Effector memory CD8-positive, alpha-beta T cell (primary cell): ENCODE data around the gene PXT1.
"Not testable (repeated sequence)": the region's sequence is repeated elsewhere in the genome, so short reads cannot be mapped to it uniquely, and the experiment has no call there.

Experiments used
- ATAC-seq: fragments of 150-1000 bp; cut with Tn5 transposase; replicated peaks from 2 replicates; pipeline ENCODE4 v1.10.0; 2021; ENCODE audit warnings: mild to moderate bottlenecking, moderate library complexity
- DNase-seq, 3 experiments: peaks; one replicate each; pipeline ENCODE4 v3.0.0; 2021
- H3K27ac Mint-ChIP-seq, 2 donors: one replicate each; pipeline ENCODE4 v1.8.0; 2022; ENCODE audit warnings: mild to moderate bottlenecking in 2 of 2, mixed read lengths in 2 of 2, moderate library complexity in 2 of 2
- H3K27me3 Mint-ChIP-seq, 2 donors: one replicate each; pipeline ENCODE4 v1.8.0; 2022; ENCODE audit warnings: mixed read lengths in 2 of 2
- H3K36me3 Mint-ChIP-seq: one replicate; pipeline ENCODE4 v1.8.0; 2022; ENCODE audit warnings: mild to moderate bottlenecking, moderate library complexity, mixed read lengths; ENCODE audit not compliant: insufficient read depth
- H3K4me1 Mint-ChIP-seq, 2 donors: one replicate each; pipeline ENCODE4 v1.8.0; 2022; ENCODE audit warnings: low read depth in 2 of 2, mixed read lengths in 2 of 2
- H3K4me3 Mint-ChIP-seq, 2 donors: one replicate each; pipeline ENCODE4 v1.8.0; 2022; ENCODE audit warnings: mild to moderate bottlenecking in 2 of 2, mixed read lengths in 2 of 2, moderate library complexity in 2 of 2
- H3K9me3 Mint-ChIP-seq, 2 donors: one replicate each; pipeline ENCODE4 v1.8.0; 2022; ENCODE audit warnings: mixed read lengths in 2 of 2

PXT1 gene

GRCh38 chr6:36464233-36464632 is 21.6 kb upstream of the PXT1 start:
- Mint-ChIP-seq H3K4me1 (peaks cover 19 to 43% of the 10 kb centered on the region in 2 donors), H3K27ac (peak overlapping the region; percentile 10 to 51), H3K4me3 (no peak overlapping the region)

GRCh38 chr6:36463676-36464075 is 21.0 kb upstream of the PXT1 start:
- Mint-ChIP-seq H3K4me3 (no peak overlapping the region), H3K4me1 (peaks cover 15 to 39% of the 10 kb centered on the region in 2 donors), H3K27me3 (no peaks in the 10 kb centered on the region), H3K9me3 (no peaks in the 10 kb centered on the region), H3K36me3 (no peaks in the 10 kb centered on the region), H3K27ac (peak overlapping the region in 1 of 2 donors; percentile 51)
- no peak for ATAC-seq
- no peak for DNase-seq

More at GRCh38 chr6:36464233-36464632, 21.6 kb upstream of the PXT1 start:
- ATAC-seq: no peak
- H3K27me3 Mint-ChIP-seq: no peaks in the 10 kb centered on the region
- peaks cover 3% of the 10 kb centered on the region for H3K36me3 Mint-ChIP-seq
- H3K9me3 Mint-ChIP-seq: no peaks in the 10 kb centered on the region
- DNase-seq: no peak

GRCh38 chr6:36461646-36462045 is 19.0 kb upstream of the PXT1 start:
- no peak for ATAC-seq
- Mint-ChIP-seq H3K27ac (peak overlapping the region in 1 of 2 donors; percentile 19), H3K27me3 (no peaks in the 10 kb centered on the region)

GRCh38 chr6:36460916-36461315 is 18.3 kb upstream of the PXT1 start:
- ATAC-seq: no peak
- Mint-ChIP-seq H3K9me3 (no peaks in the 10 kb centered on the region), H3K27ac (peak overlapping the region in 1 of 2 donors; percentile 19), H3K4me1 (peaks cover 22 to 39% of the 10 kb centered on the region in 2 donors), H3K36me3 (no peaks in the 10 kb centered on the region), H3K27me3 (no peaks in the 10 kb centered on the region), H3K4me3 (no peak overlapping the region)
- DNase-seq: no peak

More at GRCh38 chr6:36461646-36462045, 19.0 kb upstream of the PXT1 start:
- H3K9me3 Mint-ChIP-seq: no peaks in the 10 kb centered on the region
- H3K36me3 Mint-ChIP-seq: no peaks in the 10 kb centered on the region
- no peak for DNase-seq
- H3K4me1 Mint-ChIP-seq: peaks cover 21 to 42% of the 10 kb centered on the region in 2 donors
- no peak overlapping the region for H3K4me3 Mint-ChIP-seq

GRCh38 chr6:36459501-36459900 is 16.8 kb upstream of the PXT1 start:
- Mint-ChIP-seq H3K27me3 (no peaks in the 10 kb centered on the region), H3K27ac (no peak overlapping the region), H3K4me1 (peaks cover 23 to 37% of the 10 kb centered on the region in 2 donors), H3K9me3 (no peaks in the 10 kb centered on the region), H3K36me3 (peaks cover under 1% of the 10 kb centered on the region), H3K4me3 (no peak overlapping the region)
- no peak for DNase-seq
- ATAC-seq: no peak

- peaks cover 28% of the 10 kb centered on the region for H3K36me3 Mint-ChIP-seq
- no peaks in the 10 kb centered on the region for H3K9me3 Mint-ChIP-seq
- no peak overlapping the region for H3K4me3 Mint-ChIP-seq
- ATAC-seq (no peak), DNase-seq (no peak)
- H3K27me3 Mint-ChIP-seq: no peaks in the 10 kb centered on the region
- H3K4me1 Mint-ChIP-seq: peaks cover 11 to 14% of the 10 kb centered on the region in 2 donors
- no peak overlapping the region for H3K27ac Mint-ChIP-seq
Observed at GRCh38 chr6:36455486-36456027, 12.9 kb upstream of the PXT1 start.

GRCh38 chr6:36452897-36453296 is 10.2 kb upstream of the PXT1 start:
- not testable (repeated sequence) for DNase-seq, H3K9me3 Mint-ChIP-seq, ATAC-seq, H3K4me3 Mint-ChIP-seq, H3K27me3 Mint-ChIP-seq
- Mint-ChIP-seq H3K4me1 (peaks cover 20% of the 10 kb centered on the region in 2 donors), H3K36me3 (peaks cover 30% of the 10 kb centered on the region), H3K27ac (peak overlapping the region in 1 of 2 donors; percentile 35)

GRCh38 chr6:36449173-36449572 is 6.5 kb upstream of the PXT1 start:
- H3K4me3 Mint-ChIP-seq, H3K27ac Mint-ChIP-seq, H3K9me3 Mint-ChIP-seq, ATAC-seq, H3K27me3 Mint-ChIP-seq, DNase-seq: not testable (repeated sequence)
- peaks cover 25 to 26% of the 10 kb centered on the region in 2 donors for H3K4me1 Mint-ChIP-seq
- H3K36me3 Mint-ChIP-seq: peaks cover 29% of the 10 kb centered on the region

- H3K27ac Mint-ChIP-seq: peak overlapping the region in 1 of 2 donors; percentile 98
- ATAC-seq (no peak), DNase-seq (no peak)
- peaks cover 32 to 46% of the 10 kb centered on the region in 2 donors for H3K4me1 Mint-ChIP-seq
- peaks cover 19% of the 10 kb centered on the region for H3K36me3 Mint-ChIP-seq
- H3K27me3 Mint-ChIP-seq: no peaks in the 10 kb centered on the region
- H3K9me3 Mint-ChIP-seq: no peaks in the 10 kb centered on the region
- H3K4me3 Mint-ChIP-seq: peak overlapping the region; percentile 93 to 96
Observed at GRCh38 chr6:36445621-36446020, 3.0 kb upstream of the PXT1 start.

- H3K4me1 Mint-ChIP-seq: peaks cover 27 to 43% of the 10 kb centered on the region in 2 donors
- DNase-seq (no peak), ATAC-seq (no peak)
- H3K36me3 Mint-ChIP-seq: peaks cover 16% of the 10 kb centered on the region
- no peaks in the 10 kb centered on the region for H3K27me3 Mint-ChIP-seq
- H3K9me3 Mint-ChIP-seq: no peaks in the 10 kb centered on the region
- H3K27ac Mint-ChIP-seq: peak overlapping the region; percentile 95 to 98
- peak overlapping the region; percentile 93 to 96 for H3K4me3 Mint-ChIP-seq
Observed at GRCh38 chr6:36444470-36444869, 1.8 kb upstream of the PXT1 start.

GRCh38 chr6:36443471-36444428 is 1.1 kb upstream of the PXT1 start:
- Mint-ChIP-seq H3K9me3 (no peaks in the 10 kb centered on the region), H3K27me3 (no peaks in the 10 kb centered on the region), H3K36me3 (peaks cover 16% of the 10 kb centered on the region), H3K4me1 (peaks cover 26 to 42% of the 10 kb centered on the region in 2 donors), H3K4me3 (peak overlapping the region; percentile 93 to 96), H3K27ac (peak overlapping the region; percentile 95 to 98)
- ATAC-seq (no peak), DNase-seq (peak in 1 of 3 experiments; percentile 14)

- Mint-ChIP-seq H3K27me3 (no peaks in the 10 kb centered on the region), H3K9me3 (no peaks in the 10 kb centered on the region), H3K4me3 (peak overlapping the region; percentile 93 to 96), H3K27ac (peak overlapping the region; percentile 95 to 98), H3K36me3 (peaks cover 16% of the 10 kb centered on the region), H3K4me1 (peaks cover 23 to 36% of the 10 kb centered on the region in 2 donors)
- no peak for ATAC-seq
- no peak for DNase-seq
Observed at GRCh38 chr6:36442103-36442670, 467 bp downstream of the PXT1 start.

- Mint-ChIP-seq H3K27me3 (no peaks in the 10 kb centered on the region), H3K36me3 (peaks cover 16% of the 10 kb centered on the region), H3K4me1 (peaks cover 22 to 36% of the 10 kb centered on the region in 2 donors), H3K4me3 (peak overlapping the region; percentile 93 to 96), H3K9me3 (no peaks in the 10 kb centered on the region), H3K27ac (peak overlapping the region; percentile 83 to 98)
- peak; percentile 64 to 70 (median 68) for DNase-seq
- ATAC-seq: peak; percentile 69
Observed at GRCh38 chr6:36441307-36441894, 1.3 kb downstream of the PXT1 start.
